RWPE2 (cell line): ENCODE data around the gene C19orf53.
"Not testable (repeated sequence)": the region's sequence is repeated elsewhere in the genome, so short reads cannot be mapped to it uniquely, and the experiment has no call there.

ENCODE experiments used
- ATAC-seq: fragments of 200-7000 bp; cut with Tn5 transposase; 3 replicates; pipeline ENCODE4 v1.9.1; 2021; ENCODE audit warnings: low read depth
- DNase-seq: peaks from one replicate; pipeline ENCODE4 v3.0.0-alpha.2; 2020; ENCODE audit warnings: low spot score
- H3K27ac ChIP-seq: fragments of 450-650 bp; 2 replicates; pipeline ENCODE4 v1.5.1; 2017; ENCODE audit warnings: mild to moderate bottlenecking; ENCODE audit not compliant: poor library complexity, severe bottlenecking
- H3K27me3 ChIP-seq: fragments of 250-450 bp; sonication (Bioruptor Pico); 2 replicates; pipeline ENCODE4 v1.5.1; 2021; ENCODE audit warnings: mild to moderate bottlenecking, moderate library complexity; ENCODE audit not compliant: insufficient read depth, poor library complexity, severe bottlenecking
- H3K36me3 ChIP-seq: fragments of 250-450 bp; sonication (Bioruptor Pico); 2 replicates; pipeline ENCODE4 v1.5.1; 2020; ENCODE audit warnings: low read depth, mild to moderate bottlenecking, moderate library complexity
- H3K4me1 ChIP-seq: fragments of 250-450 bp; sonication (Bioruptor Pico); 2 replicates; pipeline ENCODE4 v1.5.1; 2021; ENCODE audit warnings: mild to moderate bottlenecking, moderate library complexity; ENCODE audit not compliant: insufficient read depth, poor library complexity, severe bottlenecking
- H3K4me3 ChIP-seq: fragments of 250-450 bp; sonication (Bioruptor Pico); 2 replicates; pipeline ENCODE4 v1.5.1; 2021; ENCODE audit warnings: mild to moderate bottlenecking, moderate library complexity; ENCODE audit not compliant: severe bottlenecking
- H3K9me3 ChIP-seq: fragments of 250-450 bp; sonication (Bioruptor Pico); 2 replicates; pipeline ENCODE4 v1.5.1; 2021; ENCODE audit warnings: mild to moderate bottlenecking, moderate library complexity; ENCODE audit not compliant: severe bottlenecking
- TF ChIP-seq, protein P1 (sequence below): fragments of 450-650 bp; IDR thresholded peaks from one replicate; pipeline ENCODE4 v1.5.1; 2017; ENCODE audit warnings: mild to moderate bottlenecking, moderate library complexity; ENCODE audit not compliant: poor library complexity, severe bottlenecking

The C19orf53 gene

DNA sequence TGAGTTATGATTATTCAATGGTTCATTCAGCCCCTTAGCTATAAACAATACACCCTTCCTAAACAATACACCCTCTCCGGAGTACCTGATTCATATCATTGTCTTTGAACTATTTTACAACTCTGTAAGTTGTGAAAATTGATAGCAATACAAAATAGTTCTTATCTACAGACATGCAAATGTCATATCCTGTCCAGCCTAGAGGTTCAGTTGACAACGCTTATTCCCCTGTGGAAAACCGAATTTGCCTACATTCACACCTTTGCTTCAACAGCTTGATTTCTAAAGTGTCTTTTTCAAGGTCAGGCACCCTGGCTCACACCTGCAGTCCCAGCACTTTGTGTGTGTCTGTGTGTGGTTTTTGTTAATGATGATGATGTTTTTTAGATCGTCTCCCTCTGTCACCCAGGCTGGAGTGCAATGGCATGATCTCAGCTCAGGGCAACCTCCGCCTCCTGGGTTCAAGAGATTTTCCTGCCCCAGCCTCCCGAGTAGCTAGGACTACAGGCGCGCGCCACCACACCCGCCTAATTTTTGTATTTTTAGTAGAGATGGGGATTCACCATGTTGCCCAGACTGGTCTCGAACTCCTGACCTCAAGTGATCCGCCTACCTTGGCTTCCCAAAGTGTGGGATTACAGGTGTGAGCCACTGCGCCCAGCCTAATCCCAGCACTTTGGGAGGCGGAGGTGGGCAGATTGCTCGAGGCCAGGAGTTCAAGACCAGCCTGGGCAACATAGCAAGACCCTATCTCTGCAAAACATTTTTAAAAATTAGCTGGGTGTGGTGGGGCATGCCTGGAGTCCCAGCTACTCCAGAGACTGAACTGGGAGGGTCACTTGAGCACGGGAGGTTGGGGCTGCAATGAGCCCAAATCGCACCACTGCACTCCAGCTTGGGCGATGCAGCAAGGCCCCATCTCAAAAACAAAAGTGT, 9.6 kb downstream of the C19orf53 start:
- DNase-seq = no peak
- H3K27me3 ChIP-seq = no peaks in the 10 kb centered on the region
- H3K4me3 ChIP-seq = no peak overlapping the region
- H3K36me3 ChIP-seq = peaks cover 5% of the 10 kb centered on the region
- no peak overlapping the region for H3K27ac ChIP-seq
- peaks cover 9% of the 10 kb centered on the region for H3K4me1 ChIP-seq
- H3K9me3 ChIP-seq = no peaks in the 10 kb centered on the region
- TF ChIP-seq, protein P1, sequence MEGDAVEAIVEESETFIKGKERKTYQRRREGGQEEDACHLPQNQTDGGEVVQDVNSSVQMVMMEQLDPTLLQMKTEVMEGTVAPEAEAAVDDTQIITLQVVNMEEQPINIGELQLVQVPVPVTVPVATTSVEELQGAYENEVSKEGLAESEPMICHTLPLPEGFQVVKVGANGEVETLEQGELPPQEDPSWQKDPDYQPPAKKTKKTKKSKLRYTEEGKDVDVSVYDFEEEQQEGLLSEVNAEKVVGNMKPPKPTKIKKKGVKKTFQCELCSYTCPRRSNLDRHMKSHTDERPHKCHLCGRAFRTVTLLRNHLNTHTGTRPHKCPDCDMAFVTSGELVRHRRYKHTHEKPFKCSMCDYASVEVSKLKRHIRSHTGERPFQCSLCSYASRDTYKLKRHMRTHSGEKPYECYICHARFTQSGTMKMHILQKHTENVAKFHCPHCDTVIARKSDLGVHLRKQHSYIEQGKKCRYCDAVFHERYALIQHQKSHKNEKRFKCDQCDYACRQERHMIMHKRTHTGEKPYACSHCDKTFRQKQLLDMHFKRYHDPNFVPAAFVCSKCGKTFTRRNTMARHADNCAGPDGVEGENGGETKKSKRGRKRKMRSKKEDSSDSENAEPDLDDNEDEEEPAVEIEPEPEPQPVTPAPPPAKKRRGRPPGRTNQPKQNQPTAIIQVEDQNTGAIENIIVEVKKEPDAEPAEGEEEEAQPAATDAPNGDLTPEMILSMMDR = no peak
- ATAC-seq = no peak

DNA sequence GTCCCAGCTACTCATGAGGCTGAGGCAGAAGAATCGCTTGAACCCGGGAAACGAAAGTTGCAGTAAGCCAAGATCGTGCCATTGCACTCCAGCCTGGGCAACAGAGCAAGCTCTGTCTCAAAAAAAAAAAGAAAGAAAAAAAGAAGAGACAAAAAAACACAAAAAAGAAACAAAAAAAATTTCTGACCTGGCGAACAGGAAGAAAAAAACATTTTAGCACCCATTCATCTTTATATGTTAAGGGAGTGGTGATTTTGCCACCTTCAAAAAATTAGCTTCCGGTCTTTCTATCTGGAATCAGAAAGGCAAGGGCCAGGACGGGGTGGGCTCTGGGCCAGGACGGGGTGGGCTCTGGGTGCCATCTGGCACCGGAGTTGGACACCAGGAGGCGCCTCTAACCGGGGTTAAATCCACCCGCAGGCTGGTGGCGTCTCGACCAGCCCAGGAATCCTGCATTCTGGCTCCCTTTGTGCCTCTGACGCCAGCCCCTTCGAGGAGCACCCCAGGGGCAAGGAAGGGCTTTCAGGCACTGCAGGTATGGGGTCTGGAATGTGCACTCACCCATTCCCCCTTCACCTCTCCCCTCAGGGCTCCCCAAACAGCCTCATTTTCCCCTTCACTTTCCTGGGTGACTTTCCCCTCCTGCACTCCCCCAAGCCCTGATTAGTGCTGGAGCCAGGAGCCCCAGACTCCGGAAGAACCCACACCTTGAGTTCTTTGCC, 10.6 kb downstream of the C19orf53 start:
- Histone ChIP-seq H3K27ac (peak overlapping the region; percentile 10), H3K36me3 (no peaks in the 10 kb centered on the region), H3K4me1 (peaks cover 9% of the 10 kb centered on the region), H3K4me3 (no peak overlapping the region), H3K27me3 (no peaks in the 10 kb centered on the region), H3K9me3 (no peaks in the 10 kb centered on the region)
- TF ChIP-seq, protein P1 = peak; percentile 74
- no peak for DNase-seq
- ATAC-seq = peak; percentile 65

DNA sequence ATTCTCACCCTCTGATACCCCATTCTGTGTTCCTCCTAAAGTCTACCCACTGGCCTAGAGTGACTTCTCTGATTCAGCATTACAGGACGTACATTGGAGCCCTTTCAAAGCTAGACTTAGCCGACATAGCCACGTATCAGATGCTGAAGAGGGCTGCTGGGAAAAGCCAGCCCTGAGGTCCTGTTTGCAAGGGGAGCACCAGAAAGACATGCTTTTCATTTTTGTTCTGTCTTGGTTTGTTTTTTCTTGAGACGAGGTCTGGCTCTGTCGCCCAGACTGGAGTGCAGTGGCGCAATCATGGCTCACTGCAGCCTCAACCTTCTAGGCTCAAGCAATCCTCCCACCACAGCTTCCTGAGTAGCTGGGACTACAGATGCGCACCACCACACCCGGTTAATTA, 14.7 kb downstream of the C19orf53 start:
- Histone ChIP-seq H3K4me1 (peaks cover 7% of the 10 kb centered on the region), H3K4me3 (no peak overlapping the region), H3K27ac (peak overlapping the region; percentile 77), H3K36me3 (no peaks in the 10 kb centered on the region), H3K27me3 (no peaks in the 10 kb centered on the region), H3K9me3 (no peaks in the 10 kb centered on the region)
- ATAC-seq (no peak), DNase-seq (no peak)
- TF ChIP-seq, protein P1 = no peak

DNA sequence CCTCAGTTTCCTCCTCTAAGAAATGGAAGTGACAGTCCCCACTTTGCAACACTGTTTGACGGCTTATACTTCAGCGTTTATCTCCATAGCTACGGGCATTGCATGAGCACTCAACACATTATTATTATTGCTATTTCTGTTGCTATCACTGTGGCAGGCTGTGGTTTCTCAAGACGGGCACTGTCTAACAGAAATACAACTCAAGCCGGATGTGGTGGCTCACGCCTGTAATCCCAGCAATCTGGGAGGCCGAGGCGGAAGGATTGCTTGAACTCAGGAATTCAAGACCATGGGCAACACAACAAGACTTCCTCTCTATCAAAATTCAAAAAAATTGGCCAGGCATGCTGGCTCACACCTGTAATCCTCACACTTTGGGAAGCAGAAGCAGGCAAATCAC, 16.1 kb downstream of the C19orf53 start:
- no peaks in the 10 kb centered on the region for H3K9me3 ChIP-seq
- no peaks in the 10 kb centered on the region for H3K27me3 ChIP-seq
- no peaks in the 10 kb centered on the region for H3K36me3 ChIP-seq
- TF ChIP-seq, protein P1 = no peak
- no peak overlapping the region for H3K27ac ChIP-seq
- no peak for DNase-seq
- H3K4me1 ChIP-seq = peaks cover 9% of the 10 kb centered on the region
- ATAC-seq = no peak
- no peak overlapping the region for H3K4me3 ChIP-seq

DNA sequence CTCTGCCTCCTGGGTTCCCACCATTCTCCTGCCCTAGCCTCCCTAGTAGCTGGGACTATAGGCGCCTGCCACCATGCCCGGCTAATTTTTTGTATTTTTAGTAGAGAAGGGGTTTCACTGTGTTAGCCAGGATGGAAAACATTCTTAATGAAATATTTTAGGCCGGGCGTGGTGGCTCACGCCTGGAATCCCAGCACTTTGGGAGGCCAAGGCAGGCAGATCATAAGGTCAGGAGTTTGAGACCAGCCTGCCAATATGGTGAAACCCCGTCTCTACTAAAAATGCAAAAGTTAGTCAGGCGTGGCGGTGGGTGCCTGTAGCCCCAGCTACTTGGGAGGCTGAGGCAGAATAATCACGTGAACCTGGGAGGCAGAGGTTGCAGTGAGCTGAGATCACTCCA, 19.1 kb downstream of the C19orf53 start:
- H3K27me3 ChIP-seq, ATAC-seq, H3K4me3 ChIP-seq, H3K9me3 ChIP-seq, DNase-seq, H3K36me3 ChIP-seq: not testable (repeated sequence)
- peaks cover 13% of the 10 kb centered on the region for H3K4me1 ChIP-seq
- peak overlapping the region; percentile 91 for H3K27ac ChIP-seq
